Caco-2 (cell line): Measurements from ENCODE around the gene CARD6. TPM values are rescaled to one million over a fixed set of nuclear protein-coding genes. Genes with fewer than 3 reads are reported as not detected.
A peak's percentile ranks its signal among the peaks of the same experiment; 100 is the strongest.
"Not testable (repeated sequence)": the region's sequence is repeated elsewhere in the genome, so short reads cannot be mapped to it uniquely, and the experiment has no call there.

Experiments used
- BruUV-seq: library from RNA; stranded (reverse); fragments of 400-500 nt; replicated peaks from 2 replicates; lab custom pipeline; 2021; lab: Mats Ljungman, UMichigan
- CTCF ChIA-PET: fragments of 300-600 bp; sonication (Branson Sonifier 250); formaldehyde crosslinking; loops from one replicate; lab custom pipeline; 2022; ENCODE audit warnings: antibody characterized with exemption; lab: Charles Lee
- POLR2A ChIA-PET: fragments of 300-600 bp; sonication (Branson Sonifier 250); formaldehyde crosslinking; loops from one replicate; lab custom pipeline; 2022; ENCODE audit warnings: antibody characterized with exemption; lab: Charles Lee
- DNase-seq, 2 experiments: peaks; one replicate each; pipeline versions ENCODE4 v3.0.0 to v3.0.0-alpha.2; 2020 to 2022
- H3K27me3 ChIP-seq: replicated peaks from 2 replicates; pipeline ENCODE4 v1.6.0; 2011; ENCODE audit warnings: low read length; ENCODE audit not compliant: control insufficient read depth, insufficient read depth
- H3K36me3 ChIP-seq: 2 replicates; pipeline ENCODE4 v1.5.1; 2011; ENCODE audit warnings: low read length; ENCODE audit not compliant: control insufficient read depth, insufficient read depth
- H3K4me1 ChIP-seq: fragments of 250-450 bp; sonication (Bioruptor Pico); 2 replicates; pipeline ENCODE4 v1.5.1; 2020; ENCODE audit warnings: mild to moderate bottlenecking
- H3K4me3 ChIP-seq: 2 replicates; pipeline ENCODE4 v1.5.1; 2011; ENCODE audit warnings: low read depth, mild to moderate bottlenecking, control low read depth, low read length
- H3K9me3 ChIP-seq: fragments of 250-450 bp; sonication (Bioruptor Pico); 2 replicates; pipeline ENCODE4 v1.5.1; 2020; ENCODE audit warnings: mild to moderate bottlenecking, moderate library complexity
- H3K27ac Mint-ChIP-seq: one replicate; pipeline ENCODE4 v1.8.0; 2022; ENCODE audit warnings: mixed read lengths; ENCODE audit not compliant: unreplicated experiment
- H3K27me3 Mint-ChIP-seq: one replicate; pipeline ENCODE4 v1.8.0; 2022; ENCODE audit warnings: mixed read lengths; ENCODE audit not compliant: insufficient read depth, unreplicated experiment
- H3K36me3 Mint-ChIP-seq: one replicate; pipeline ENCODE4 v1.8.0; 2022; ENCODE audit warnings: mild to moderate bottlenecking, mixed read lengths; ENCODE audit not compliant: insufficient read depth, unreplicated experiment
- H3K4me1 Mint-ChIP-seq: one replicate; pipeline ENCODE4 v1.8.0; 2022; ENCODE audit warnings: low read depth, mixed read lengths; ENCODE audit not compliant: unreplicated experiment
- H3K4me3 Mint-ChIP-seq: one replicate; pipeline ENCODE4 v1.8.0; 2022; ENCODE audit warnings: mild to moderate bottlenecking, moderate library complexity, mixed read lengths; ENCODE audit not compliant: unreplicated experiment
- H3K9me3 Mint-ChIP-seq: one replicate; pipeline ENCODE4 v1.8.0; 2022; ENCODE audit warnings: mixed read lengths; ENCODE audit not compliant: unreplicated experiment
- CTCF ChIP-seq, 2 experiments: fragments of 200-600 bp in 1 of 2; IDR thresholded peaks; 1 replicate in 1 of 2; 2 replicates in 1 of 2; pipeline versions ENCODE4 v1.5.1 to v1.8.0; 2011 to 2022; ENCODE audit warnings: antibody characterized with exemption in 1 of 2, control low read depth in 1 of 2, inconsistent platforms in 1 of 2, low read depth in 1 of 2, low read length in 1 of 2, mild to moderate bottlenecking in 1 of 2, moderate library complexity in 1 of 2; ENCODE audit not compliant: insufficient read depth in 1 of 2, severe bottlenecking in 1 of 2, unreplicated experiment in 1 of 2
- intact Hi-C: fragments of 100-400 bp; cut with micrococcal nuclease; formaldehyde crosslinking; loops from one replicate; pipeline ENCODE4 v1.10.0; 2022; ENCODE audit not compliant: unreplicated experiment
- total RNA-seq: library from RNA; stranded (reverse); gene quantifications from 2 replicates; pipeline ENCODE4 v1.2.3, GENCODE V29; 2022

The CARD6 gene
- total RNA-seq, 1 experiment from 2014 or later: 0.14 TPM

- Mint-ChIP-seq H3K36me3 (no peaks in the 10 kb centered on the region), H3K4me1 (no peaks in the 10 kb centered on the region), H3K27me3 (no peaks in the 10 kb centered on the region), H3K27ac (no peak overlapping the region), H3K4me3 (no peak overlapping the region), H3K9me3 (no peaks in the 10 kb centered on the region)
- BruUV-seq: no TSS peak
- POLR2A ChIA-PET: no interaction called here
- CTCF ChIA-PET: no interaction called here
- TF ChIP-seq CTCF (IDR thresholded peaks at IDR 0.05; ENCODE audit: insufficient read depth in 1 of 2, low read depth in 1 of 2, low read length in 1 of 2, severe bottlenecking in 1 of 2, unreplicated experiment in 1 of 2): no peak
- Histone ChIP-seq H3K4me3 (no peak overlapping the region), H3K36me3 (no peaks in the 10 kb centered on the region), H3K9me3 (no peaks in the 10 kb centered on the region), H3K4me1 (no peaks in the 10 kb centered on the region), H3K27me3 (no peaks in the 10 kb centered on the region)
- intact Hi-C loops: no loop called here
- DNase-seq: no peak
Observed at GRCh38 chr5:40812125-40812524, 29.0 kb upstream of the CARD6 start.

DNA sequence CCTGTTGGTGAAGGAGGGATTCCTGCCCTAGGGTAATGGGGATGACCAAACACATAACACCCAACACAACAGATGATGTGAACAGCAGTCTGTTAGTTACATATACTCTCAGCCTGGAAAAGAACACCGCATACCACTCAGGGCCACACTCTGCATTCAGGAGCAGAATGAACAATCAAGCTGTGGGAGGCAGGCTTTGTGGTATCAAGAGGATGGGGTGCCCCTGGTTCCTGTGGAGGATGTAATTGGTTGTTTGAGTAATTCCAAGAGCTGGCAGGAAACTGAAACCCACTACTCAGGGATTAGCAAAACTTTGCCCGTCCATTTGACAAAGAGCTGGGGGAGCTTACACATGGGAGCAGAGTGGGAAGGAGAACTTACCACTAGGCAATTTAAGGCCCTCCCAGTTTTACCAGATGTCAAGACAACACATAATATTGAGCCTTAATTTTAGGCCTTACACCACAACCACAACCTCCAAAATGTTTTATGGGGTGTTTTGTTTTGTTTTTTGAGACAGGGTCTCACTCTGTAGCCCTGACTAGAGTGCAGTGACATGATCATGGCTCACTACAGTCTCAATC, 27.4 kb upstream of the CARD6 start:
- no TSS peak for BruUV-seq
- no peaks in the 10 kb centered on the region for H3K4me1 ChIP-seq
- CTCF ChIA-PET: no interaction called here
- Mint-ChIP-seq H3K27me3 (no peaks in the 10 kb centered on the region), H3K4me3 (no peak overlapping the region), H3K36me3 (no peaks in the 10 kb centered on the region), H3K4me1 (no peaks in the 10 kb centered on the region), H3K27ac (no peak overlapping the region), H3K9me3 (no peaks in the 10 kb centered on the region)
- H3K27me3 ChIP-seq: no peaks in the 10 kb centered on the region
- intact Hi-C loops: no loop called here
- no peak overlapping the region for H3K4me3 ChIP-seq
- POLR2A ChIA-PET: no interaction called here
- no peaks in the 10 kb centered on the region for H3K9me3 ChIP-seq
- no peaks in the 10 kb centered on the region for H3K36me3 ChIP-seq
- no peak for DNase-seq
- TF ChIP-seq CTCF (IDR thresholded peaks at IDR 0.05; ENCODE audit: insufficient read depth in 1 of 2, low read depth in 1 of 2, low read length in 1 of 2, severe bottlenecking in 1 of 2, unreplicated experiment in 1 of 2): no peak

GRCh38 chr5:40823459-40823858, 17.7 kb upstream of the CARD6 start:
- CTCF ChIA-PET: no interaction called here
- no peaks in the 10 kb centered on the region for H3K4me1 ChIP-seq
- no peaks in the 10 kb centered on the region for H3K9me3 ChIP-seq
- peaks cover 3% of the 10 kb centered on the region for H3K36me3 ChIP-seq
- POLR2A ChIA-PET: no interaction called here
- Mint-ChIP-seq H3K27me3 (no peaks in the 10 kb centered on the region), H3K36me3 (peaks cover 38% of the 10 kb centered on the region), H3K4me1 (peaks cover 2% of the 10 kb centered on the region), H3K4me3 (no peak overlapping the region), H3K9me3 (no peaks in the 10 kb centered on the region), H3K27ac (no peak overlapping the region)
- intact Hi-C loops: no loop called here
- H3K4me3 ChIP-seq: no peak overlapping the region
- H3K27me3 ChIP-seq: no peaks in the 10 kb centered on the region
- no peak for TF ChIP-seq CTCF (IDR thresholded peaks at IDR 0.05; ENCODE audit: insufficient read depth in 1 of 2, low read depth in 1 of 2, low read length in 1 of 2, severe bottlenecking in 1 of 2, unreplicated experiment in 1 of 2)
- no peak for DNase-seq
- BruUV-seq: no TSS peak

DNA sequence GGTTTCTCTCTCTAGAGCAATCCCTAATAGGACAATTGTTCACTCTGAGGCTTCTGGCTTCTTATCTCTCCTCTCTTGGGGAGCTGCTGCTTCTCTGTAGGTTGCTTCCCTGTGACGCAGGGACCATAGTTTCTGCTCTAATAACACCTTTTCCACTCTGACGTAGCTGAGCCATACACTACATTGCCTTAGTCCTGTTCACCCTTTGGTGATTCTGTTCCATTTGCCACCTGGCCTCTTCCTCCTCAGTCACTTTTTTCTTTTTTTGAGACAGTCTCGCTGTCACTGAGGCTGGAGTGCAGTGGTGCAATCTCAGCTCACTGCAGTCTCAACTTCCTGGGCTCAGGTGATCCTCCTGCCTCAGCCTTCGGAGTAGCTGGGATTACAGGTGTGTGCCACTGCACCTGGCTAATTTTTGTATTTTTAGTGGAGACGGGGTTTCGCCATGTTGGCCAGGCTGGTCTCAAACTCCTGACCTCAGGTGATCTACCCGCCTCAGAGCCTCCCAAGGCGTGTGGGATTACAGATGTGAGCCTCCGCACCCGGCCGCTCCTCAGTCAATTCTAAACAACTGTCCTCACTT, 15.6 kb upstream of the CARD6 start:
- peak overlapping the region; percentile 3 for H3K4me3 Mint-ChIP-seq
- BruUV-seq, H3K9me3 ChIP-seq, H3K9me3 Mint-ChIP-seq, CTCF ChIA-PET, H3K4me3 ChIP-seq, H3K36me3 ChIP-seq, H3K27me3 ChIP-seq, H3K4me1 ChIP-seq, intact Hi-C loops, DNase-seq, H3K27me3 Mint-ChIP-seq: not testable (repeated sequence)
- peak overlapping the region; percentile 17 for H3K27ac Mint-ChIP-seq
- H3K4me1 Mint-ChIP-seq: peaks cover 15% of the 10 kb centered on the region
- POLR2A ChIA-PET: interaction anchor here (0.8 kb wide), 1 partner anchor 27 kb away, joined by 4 read pairs; the partner anchor contains the start of gene PRKAA1
- H3K36me3 Mint-ChIP-seq: peaks cover 59% of the 10 kb centered on the region
